NCI-H1436 treated with DMSO at 0.1 percent for 48 hours (cell line): ENCODE data around the gene DOP1B.
"Not testable (repeated sequence)": the region's sequence is repeated elsewhere in the genome, so short reads cannot be mapped to it uniquely, and the experiment has no call there.

Experiments
- DNase-seq: peaks from one replicate; lab custom pipeline; 2025; lab: John Stamatoyannopoulos, UW

DOP1B gene

GRCh38 chr21:36156815-36157670 is at the start of gene DOP1B:
Gene DOP1B (plus strand): TSS chr21:36156824. CDS start chr21:36164734, 7,910 bp downstream.
- DNase-seq = no peak

GRCh38 chr21:36109868-36110267 is 46.8 kb upstream of the DOP1B start:
- no peak for DNase-seq

- no peak for DNase-seq
Measured at GRCh38 chr21:36111238-36111637, 45.4 kb upstream of the DOP1B start.

- no peak for DNase-seq
Measured at GRCh38 chr21:36113647-36114428, 42.8 kb upstream of the DOP1B start.

GRCh38 chr21:36115138-36115730 is 41.4 kb upstream of the DOP1B start:
- no peak for DNase-seq

GRCh38 chr21:36117286-36117741 is 39.3 kb upstream of the DOP1B start:
- DNase-seq = no peak

GRCh38 chr21:36120304-36120888 is 36.2 kb upstream of the DOP1B start:
- no peak for DNase-seq

GRCh38 chr21:36122977-36123376 is 33.6 kb upstream of the DOP1B start:
- DNase-seq = no peak

- DNase-seq = no peak
Measured at GRCh38 chr21:36124395-36124794, 32.2 kb upstream of the DOP1B start.

GRCh38 chr21:36125512-36126207 is 31.0 kb upstream of the DOP1B start:
- no peak for DNase-seq

- DNase-seq = no peak
Measured at GRCh38 chr21:36126208-36126565, 30.4 kb upstream of the DOP1B start.

GRCh38 chr21:36126621-36127110 is 30.0 kb upstream of the DOP1B start:
- DNase-seq = no peak

- DNase-seq = no peak
Measured at GRCh38 chr21:36127250-36127904, 29.2 kb upstream of the DOP1B start.

- DNase-seq = no peak
Measured at GRCh38 chr21:36127977-36128376, 28.6 kb upstream of the DOP1B start.

GRCh38 chr21:36129219-36129618 is 27.4 kb upstream of the DOP1B start:
- DNase-seq = no peak

- not testable (repeated sequence) for DNase-seq
Measured at GRCh38 chr21:36130414-36130762, 26.2 kb upstream of the DOP1B start.

- DNase-seq = not testable (repeated sequence)
Measured at GRCh38 chr21:36130839-36131238, 25.8 kb upstream of the DOP1B start.

- no peak for DNase-seq
Measured at GRCh38 chr21:36132696-36133095, 23.9 kb upstream of the DOP1B start.

GRCh38 chr21:36134803-36135390 is 21.7 kb upstream of the DOP1B start, which contains the start of gene CBR3:
Gene CBR3 (plus strand): TSS chr21:36135079. CDS start chr21:36135193, 114 bp downstream.
- DNase-seq = no peak

GRCh38 chr21:36135391-36136102 is 21.1 kb upstream of the DOP1B start:
- no peak for DNase-seq
